Fibroblast of skin of scalp (primary cell): ENCODE measurements around the gene PCNX1.
"Not testable (repeated sequence)": the region's sequence is repeated elsewhere in the genome, so short reads cannot be mapped to it uniquely, and the experiment has no call there.

ENCODE experiments used
- DNase-seq: peaks from one replicate; pipeline ENCODE4 v3.0.0-alpha.2; 2013

PCNX1 gene

DNA sequence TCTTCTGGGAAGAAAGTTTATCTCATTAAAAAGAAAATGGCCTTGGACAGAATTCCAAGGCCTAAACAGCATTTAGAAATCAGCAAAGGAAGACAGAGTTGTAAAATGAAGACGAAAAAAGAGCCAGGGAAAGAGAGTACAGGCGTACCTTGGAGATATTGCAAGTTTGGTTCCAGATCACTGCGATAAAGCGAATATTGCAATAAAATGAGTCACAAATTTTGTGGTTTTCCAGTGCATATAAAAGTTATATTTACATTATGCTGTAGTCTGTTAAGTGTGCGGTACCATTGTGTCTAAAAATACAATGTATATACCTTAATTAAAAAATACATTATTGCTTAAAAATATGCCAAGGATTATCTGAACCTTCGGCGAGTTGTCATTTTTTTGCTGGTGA lies 9.0 kb downstream of the PCNX1 start:
- no peak for DNase-seq

DNA sequence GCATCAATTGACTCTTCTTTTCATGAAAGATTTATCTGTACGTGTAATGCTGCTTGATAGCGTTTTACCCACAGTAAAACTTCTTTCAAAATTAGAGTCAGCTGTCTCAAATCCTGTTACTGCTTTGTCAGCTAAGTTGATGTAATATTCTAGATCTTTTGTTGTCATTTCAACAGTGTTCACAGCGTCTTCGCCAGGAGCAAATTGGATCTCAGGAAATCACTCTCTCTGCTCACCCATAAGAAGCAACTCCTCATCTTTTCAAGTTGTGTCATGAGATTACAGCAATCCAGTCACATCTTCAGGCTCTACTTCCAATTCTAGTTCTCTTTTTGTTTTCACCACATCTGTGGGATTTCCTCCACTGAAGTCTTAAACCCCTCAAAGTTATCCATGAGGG lies 9.5 kb downstream of the PCNX1 start:
- no peak for DNase-seq

DNA sequence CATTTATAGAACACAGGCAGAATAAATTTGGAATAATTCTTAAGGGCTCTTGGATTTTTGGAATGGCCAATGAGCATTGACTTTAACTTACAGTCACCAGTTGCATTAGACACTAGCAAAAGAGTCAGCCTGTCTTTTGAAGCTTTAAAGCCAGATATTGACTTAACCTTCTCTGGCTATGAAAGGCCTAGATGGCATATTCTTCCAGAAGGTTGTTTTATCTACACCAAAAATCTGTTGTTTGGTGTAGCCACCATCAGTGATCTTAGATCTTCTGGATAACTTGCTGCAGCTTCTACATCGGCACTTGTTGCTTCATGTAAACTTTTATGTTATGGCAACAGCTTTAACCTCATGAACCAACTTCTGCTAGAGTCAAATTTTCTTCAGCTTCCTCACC lies 10.4 kb downstream of the PCNX1 start:
- DNase-seq, result no peak

DNA sequence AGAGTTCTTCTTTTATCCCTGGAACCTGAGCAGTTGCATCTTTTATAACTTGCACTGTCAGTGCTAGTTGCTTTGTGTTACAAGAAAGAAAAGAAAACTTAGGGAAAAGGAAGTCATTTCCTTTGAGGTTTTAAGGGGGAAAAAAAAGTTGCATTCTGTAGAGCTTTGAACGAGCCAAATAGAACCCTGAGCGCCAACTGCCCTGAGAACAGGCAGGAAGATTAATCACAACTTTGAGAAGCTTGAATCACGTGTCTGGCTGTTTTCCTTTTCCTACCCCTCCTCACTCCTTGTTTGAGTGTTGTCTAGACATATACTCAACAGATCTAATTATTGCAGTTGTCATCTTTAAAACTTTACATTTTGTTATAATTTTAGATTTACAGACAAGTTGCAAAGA lies 12.5 kb downstream of the PCNX1 start:
- DNase-seq, result peak; percentile 56

DNA sequence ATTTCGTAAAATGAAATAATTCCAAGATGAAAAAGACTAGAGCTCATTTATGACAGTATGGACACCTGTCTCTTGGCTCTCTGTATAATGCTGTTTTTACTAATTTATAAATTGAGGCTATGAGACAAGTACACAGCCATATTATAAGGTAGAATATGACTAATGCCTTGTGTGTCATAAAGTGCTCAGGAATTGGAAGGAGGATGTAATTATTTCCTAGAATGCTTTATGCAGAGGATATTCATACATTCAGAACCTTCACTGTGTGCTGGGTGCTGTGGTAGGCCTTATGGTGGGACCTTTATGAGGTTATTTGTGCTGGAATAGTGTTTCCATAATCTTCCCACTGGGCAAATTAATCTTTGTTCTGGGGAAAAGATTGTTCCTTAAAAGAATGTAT lies 13.3 kb downstream of the PCNX1 start:
- no peak for DNase-seq

DNA sequence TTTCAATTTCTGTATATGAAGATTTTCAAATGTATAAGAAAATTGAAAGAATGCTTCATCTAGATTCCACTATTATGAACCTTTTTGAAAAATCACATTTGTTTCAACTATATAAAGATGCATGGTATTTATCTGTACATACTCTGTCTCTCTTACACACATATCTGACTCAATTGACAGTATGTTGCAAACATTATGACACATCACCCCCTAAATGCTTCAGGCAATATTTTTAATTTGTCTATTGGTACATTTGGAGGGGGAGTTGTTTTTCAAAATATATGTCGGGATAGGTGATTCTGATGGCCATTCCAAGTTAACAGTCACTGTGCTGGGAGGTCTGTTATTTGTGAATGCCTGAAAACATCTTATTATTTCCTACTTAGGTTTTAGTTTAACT lies 14.4 kb downstream of the PCNX1 start:
- DNase-seq, result no peak

DNA sequence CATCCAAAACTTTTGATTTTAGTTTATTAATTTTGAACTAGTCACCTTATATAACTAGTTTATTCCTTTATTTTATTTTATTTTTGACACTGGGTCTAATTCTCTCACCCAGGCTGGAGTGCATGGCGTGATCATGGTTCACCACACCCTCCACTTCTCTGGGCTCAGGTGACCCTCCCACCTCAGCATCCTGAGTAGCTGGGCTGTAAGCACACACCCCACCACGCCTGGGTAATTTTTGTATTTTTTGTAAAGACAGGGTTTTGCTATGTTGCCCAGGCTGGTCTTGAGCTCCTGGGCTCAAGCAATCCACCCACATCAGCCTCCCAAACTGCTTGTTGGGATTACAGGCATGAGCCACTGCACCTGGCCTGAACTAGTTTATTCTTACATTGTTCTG lies 17.3 kb downstream of the PCNX1 start:
- no peak for DNase-seq

DNA sequence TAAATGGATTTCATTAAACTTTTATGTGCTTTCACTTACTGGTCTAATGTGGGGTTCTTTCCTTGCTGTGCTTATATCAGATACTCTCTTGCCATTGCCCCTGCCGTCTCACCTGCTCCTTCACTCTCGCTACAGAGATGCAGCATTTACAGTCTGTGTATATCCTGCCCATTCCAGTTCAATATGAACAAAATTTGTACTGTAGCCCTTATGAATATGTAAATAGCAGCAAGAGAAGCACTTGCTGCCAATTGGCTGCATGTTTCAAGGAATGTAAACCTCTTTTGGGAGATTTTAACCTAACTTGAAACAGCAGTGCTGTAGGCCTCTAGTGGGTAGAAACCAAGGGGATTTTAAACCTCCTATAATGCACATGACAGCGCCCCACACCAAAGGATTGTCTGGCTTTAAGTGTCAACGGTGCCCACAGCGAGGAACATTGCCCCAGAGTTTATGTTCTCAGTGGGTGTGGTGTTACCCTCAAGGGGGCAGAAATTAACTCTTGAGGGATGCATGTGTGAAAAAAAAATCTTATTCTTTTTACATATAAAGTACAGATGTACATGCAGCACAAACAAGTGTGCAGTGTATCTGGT lies 19.1 kb downstream of the PCNX1 start:
- no peak for DNase-seq

DNA sequence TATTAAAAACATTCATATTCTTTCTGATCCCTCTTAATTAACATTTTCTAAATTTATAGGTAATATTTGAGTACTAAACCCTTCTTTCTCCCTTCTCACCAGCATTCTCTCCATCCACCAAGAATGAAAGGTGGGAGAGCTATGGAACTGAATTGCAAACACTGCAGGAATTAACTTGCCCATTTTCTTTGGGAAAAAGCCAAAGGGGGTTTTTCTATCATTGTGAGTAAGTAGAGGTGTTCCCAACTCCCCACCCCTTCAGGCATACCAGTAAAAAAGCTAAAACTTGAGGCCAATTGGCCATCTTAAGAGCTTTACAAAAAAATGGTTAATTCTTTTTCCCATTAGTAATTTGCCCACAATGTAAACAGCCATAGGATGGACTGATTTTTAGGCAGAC lies 23.7 kb downstream of the PCNX1 start:
- DNase-seq, result no peak

DNA sequence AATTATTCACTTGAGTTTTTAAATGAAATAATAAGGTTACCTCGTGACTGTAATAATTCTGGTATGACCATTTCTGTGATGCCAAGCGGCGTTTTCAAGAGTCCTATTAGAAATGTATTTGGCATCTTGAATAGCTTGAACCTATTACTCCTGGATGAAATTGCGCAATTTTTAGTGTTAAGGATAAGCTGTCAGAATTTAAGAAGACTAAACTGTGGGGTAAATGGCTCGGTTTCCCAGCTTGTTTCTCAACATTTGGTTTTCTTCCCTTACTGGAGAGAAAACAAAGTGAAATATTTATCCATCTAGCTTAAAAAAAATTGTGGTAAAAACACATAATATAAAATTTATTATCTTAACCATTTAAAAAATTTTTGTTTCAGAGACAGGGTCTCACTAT lies 26.8 kb downstream of the PCNX1 start:
- no peak for DNase-seq

DNA sequence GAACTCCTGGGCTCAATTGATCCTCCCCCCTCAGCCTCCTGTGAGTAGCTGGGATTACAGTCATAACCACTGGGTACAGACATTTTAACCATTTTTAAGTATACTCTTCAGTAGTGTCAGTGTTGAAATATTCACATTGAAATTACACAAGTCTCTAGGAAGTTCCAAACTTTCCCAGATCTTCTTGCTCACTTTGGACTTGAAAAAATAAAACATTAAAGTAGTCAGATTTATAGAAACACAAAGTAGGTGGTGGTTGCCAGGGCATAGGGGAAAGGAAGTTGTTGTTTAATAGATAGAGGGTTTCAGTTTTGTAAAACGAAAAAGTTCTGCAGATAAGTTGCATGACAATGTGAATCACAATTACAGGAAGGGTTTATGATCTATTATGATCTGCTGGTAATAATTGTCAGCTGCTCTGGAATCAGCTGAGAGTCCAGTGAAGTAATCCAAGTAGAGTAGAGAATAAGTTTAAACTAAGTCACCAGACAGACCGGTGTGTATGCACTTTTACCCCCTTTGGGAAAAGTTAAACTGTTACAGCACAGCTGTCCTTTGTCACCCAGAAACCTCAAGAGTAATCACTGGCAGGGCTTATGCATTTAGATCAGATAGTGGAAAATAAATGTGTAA lies 27.4 kb downstream of the PCNX1 start:
- peak; percentile 21 for DNase-seq

DNA sequence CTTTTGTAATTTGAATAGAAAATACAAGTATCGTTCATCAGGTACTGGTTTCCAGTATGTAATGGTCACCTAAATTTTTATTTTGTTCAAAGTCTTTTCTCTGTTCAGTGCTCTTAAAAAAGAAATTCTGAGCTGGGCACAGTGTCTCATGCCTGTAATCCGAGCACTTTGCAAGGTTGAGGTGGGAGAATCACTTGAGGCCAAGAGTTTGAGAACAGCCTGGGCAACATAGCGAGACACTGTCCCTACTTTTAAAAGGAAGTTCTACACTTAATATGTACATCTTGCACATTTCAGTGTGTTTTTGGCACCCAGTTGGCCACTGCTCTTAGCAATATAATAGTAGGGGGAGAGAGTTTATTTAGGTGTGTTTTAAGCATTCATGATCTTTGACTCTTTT lies 27.9 kb downstream of the PCNX1 start:
- DNase-seq, result no peak

DNA sequence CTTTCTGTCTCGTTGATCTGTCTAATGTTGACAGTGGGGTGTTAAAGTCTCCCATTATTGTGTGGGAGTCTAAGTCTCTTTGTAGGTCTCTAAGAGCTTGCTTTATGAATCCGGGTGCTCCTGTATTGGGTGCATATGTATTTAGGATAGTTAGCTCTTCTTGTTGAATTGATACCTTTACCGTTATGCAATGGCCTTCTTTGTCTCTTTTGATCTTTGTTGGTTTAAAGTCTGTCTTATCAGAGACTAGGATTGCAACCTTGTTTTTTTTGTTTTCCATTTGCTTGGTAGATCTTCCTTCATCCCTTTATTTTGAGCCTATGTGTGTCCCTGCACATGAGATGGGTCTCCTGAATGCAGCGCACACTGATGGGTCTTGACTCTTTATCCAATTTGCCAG lies 32.4 kb downstream of the PCNX1 start:
- DNase-seq, result not testable (repeated sequence)

DNA sequence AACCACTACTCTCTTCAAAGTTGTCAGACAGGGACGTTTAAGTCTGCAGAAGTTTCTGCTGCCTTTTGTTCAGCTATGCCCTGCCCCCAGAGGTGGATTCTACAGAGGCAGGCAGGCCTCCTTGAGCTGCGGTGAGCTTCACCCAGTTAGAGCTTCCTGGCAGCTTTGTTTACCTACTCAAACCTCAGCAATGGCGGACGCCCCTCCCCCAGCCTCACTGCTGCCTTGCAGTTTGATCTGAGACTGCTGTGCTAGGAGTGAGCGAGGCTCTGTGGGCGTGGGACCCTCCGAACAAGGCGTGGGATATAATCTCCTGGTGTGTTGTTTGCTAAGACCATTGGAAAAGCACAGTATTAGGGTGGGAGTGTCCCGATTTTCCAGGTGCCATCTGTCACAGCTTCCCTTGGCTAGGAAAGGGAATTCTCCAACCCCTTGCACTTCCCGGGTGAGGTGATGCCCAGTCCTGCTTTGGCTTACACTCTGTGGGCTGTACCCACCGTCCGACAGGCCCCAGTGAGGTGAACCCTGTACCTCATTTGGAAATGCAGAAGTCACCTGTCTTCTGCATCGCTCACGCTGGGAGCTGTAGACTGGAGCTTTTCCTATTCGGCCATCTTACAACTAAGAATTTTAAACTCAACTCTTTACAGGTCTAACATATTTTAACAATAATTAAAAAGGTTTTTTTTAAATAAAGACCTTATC lies 34.5 kb downstream of the PCNX1 start:
- DNase-seq, result not testable (repeated sequence)

DNA sequence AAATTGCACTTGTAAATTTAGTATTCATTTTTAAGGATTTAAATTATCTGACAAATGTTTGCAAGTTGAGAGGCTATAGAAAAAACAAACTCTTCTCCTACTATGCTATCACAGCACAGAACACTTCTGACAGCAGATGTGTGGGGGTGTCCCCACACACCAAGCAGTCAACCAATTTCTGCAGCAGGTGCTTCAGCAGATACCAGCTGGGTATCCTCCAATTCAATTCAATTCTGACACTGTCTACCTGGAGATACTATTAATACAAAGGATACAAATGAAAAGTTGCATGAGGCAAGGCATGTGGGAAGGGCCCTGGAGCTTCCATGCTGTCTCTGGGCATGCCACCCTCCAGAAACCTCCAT lies 35.1 kb downstream of the PCNX1 start:
- no peak for DNase-seq

DNA sequence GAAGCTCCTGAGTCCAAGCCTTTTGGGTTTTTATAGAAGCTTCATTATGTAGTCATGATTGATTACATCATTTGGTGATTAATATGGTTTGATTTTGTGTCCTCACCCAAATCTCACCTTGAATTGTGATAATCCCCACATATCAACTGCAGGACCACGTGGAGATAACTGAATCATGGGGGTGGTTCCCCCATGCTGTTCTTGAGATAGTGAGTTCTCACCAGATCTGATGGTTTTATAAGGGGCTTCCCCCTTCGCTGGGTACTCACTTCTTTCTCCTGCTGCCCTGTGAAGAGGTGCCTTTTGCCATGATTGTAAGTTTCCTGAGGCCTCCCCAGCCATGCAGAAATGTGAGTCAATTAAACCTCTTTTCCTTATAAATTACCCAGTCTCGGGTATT lies 35.5 kb downstream of the PCNX1 start:
- not testable (repeated sequence) for DNase-seq

DNA sequence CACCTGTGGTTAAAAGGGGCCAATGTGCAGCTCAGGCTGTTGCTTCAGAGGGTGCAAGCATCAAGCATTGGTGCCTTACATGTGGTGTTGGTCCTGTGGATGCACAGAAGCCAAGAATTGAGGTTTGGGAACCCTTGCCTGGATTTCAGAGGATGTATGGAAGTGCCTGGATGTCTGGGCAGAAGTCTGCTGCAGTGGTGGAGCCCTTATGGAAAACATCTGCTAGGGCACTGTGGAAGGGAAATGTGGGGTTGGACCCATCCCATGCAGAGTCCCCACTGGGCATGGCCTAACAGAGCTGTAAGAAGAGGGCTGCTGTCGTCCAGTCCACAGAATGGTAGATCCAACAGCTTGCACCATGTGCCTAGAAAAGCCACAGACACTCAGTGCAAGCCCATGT lies 36.6 kb downstream of the PCNX1 start:
- DNase-seq, result no peak

DNA sequence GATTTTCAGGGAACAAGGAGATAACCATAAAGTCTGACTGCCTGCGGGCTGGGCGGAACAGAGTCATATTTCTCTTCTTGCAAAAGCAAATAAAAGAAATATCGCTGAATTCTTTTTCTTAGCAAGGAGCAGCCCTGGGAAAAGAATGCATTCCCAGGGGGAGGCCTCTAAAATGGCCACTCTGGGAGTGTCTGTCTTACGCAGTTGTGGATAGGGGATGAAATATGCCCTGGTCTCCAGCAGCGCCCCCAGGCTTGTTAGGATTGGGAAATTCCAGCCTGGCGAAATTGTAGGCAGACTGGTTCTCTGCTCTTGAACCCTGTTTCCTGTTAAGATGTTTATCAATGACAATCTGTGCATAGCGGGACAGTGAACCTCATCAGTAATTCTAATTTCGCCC lies 40.5 kb downstream of the PCNX1 start:
- DNase-seq, result no peak

DNA sequence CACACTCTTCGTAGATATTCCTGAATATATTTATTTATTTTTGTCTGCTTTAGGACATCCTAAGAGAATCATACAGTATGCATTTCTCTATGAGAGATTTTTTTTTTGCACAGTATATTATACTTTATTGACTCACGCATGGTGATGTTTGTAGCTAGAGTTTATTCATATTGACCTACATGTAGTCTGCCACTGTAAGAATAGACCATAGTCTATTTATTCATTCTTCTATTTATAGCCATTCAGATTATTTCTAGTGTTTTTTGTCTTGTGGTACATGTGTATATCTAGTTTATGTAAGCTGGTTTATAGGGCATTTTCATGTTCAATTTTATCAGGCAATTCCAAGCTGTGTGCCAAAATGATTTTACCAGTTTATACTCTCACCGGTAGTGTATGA lies 45.2 kb downstream of the PCNX1 start:
- no peak for DNase-seq

DNA sequence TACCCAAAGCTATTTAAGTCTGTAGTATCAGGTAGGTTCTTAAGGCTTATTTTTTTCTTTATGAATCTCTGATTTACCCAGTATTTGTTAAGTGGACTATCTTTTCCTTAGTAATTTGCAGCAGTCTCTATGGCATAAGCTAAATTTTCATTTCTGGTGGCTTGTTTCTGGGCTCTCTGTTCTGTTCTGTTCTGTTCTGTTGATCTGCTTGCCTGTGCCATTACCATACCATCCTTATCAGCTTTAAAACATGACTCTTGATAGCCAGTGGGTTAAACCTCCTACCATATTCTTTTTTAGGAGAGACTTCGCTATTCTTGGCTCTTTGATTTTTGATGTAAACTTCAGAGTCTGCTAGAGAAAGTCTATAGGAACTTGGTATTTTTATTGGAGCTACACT lies 46.8 kb downstream of the PCNX1 start:
- no peak for DNase-seq

DNA sequence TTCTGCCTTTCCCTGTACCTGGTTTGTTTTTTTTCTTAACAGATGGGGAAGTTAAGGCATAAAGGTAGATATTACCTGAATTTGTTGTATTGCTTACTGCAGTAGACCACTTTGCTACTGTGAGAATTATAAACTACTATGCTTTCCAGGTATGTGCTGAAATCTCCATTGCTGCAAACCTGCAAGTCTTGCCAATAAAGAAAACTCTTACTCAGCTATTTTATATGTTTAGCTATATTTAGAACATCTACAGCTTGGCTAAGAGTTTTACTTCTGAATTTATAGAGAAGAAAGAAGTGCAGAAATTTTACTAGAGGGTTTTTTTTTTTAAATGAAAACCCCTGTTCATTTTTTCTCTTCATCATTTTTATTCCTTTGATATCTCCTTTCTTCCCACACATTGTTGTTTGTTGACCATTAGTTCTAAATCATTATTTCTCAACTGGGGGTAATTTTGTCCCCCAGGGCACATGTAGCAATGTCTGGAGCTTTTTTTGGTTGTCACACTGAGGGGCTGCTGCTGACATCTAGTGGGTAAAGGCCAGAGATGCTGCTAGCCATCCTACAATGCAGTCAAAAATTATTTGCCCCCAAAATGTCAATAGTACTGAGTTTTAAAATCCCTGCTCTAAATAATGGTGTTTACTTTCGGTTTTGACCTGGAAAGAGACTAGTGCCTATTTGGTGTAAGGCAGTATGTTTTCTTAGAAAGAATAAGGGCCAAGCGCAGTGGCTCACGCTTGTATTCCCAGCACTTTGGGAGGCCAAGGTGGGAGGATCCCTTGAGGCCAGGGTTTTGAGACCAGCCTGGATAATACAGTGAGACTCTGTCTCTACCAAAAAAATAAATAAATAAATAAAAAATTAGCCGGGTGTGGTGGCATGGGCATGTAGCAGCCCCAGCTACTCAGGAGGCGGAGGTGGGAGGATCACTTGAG lies 48.6 kb downstream of the PCNX1 start:
- peak; percentile 45 for DNase-seq

DNA sequence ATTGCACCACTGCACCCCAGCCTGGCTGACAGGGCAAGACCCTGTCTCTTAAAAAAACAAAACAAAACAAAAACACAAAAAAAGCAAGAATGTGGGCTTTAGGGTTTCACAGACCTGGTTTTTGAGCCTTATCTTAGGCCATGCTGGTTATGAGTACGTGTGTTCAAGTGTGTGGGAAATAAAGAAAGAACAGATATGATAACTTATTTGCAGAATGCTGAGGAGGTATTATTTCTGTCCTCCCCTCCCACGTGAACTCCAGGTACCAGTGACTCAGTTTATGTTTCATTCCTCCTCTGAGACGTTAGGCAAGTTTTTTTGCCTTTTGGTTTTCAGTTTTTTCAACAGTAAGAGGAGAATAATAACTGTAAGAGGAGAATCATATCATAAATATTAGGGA lies 49.3 kb downstream of the PCNX1 start:
- no peak for DNase-seq

DNA sequence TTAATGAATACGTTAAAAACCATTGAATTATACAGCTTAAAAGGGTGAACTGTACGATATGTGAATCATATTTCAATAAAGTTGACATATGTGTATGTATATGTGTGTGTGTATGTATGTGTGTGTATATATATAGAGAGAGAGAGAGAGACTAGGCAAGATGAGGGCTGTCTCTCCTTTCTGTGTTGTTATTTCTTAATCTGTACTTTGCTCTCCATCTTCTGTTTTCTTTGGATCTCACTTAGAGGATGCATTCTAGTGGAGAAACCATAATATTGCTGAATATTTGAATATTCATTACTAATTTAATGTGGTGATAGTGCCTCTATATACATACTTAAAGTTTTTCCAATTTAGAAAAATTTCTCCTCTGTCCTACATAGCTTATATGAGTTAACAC lies 50.5 kb downstream of the PCNX1 start:
- no peak for DNase-seq
